Esophagus squamous epithelium (tissue), 5 donors: ENCODE data around the gene CCBE1. TPM values are rescaled to one million over a fixed set of nuclear protein-coding genes. Genes with fewer than 3 reads are reported as not detected.
A peak's percentile ranks its signal among the peaks of the same experiment; 100 is the strongest.

Experiments
- DNase-seq: peaks from one replicate; lab custom pipeline; 2025; lab: John Stamatoyannopoulos, UW
- H3K27ac ChIP-seq, 4 donors: fragments of 200-600 bp; sonication (generic); one replicate each; pipeline ENCODE4 v1.5.1; 2016 to 2019; ENCODE audit warnings: mild to moderate bottlenecking in 1 of 4
- H3K27me3 ChIP-seq, 4 donors: fragments of 200-600 bp; sonication (generic); 1 replicate in 3 of 4; 2 replicates in 1 of 4; pipeline versions ENCODE4 v1.5.1 to v1.6.0; 2017 to 2021; ENCODE audit warnings: antibody characterized with exemption in 1 of 4
- H3K36me3 ChIP-seq, 3 donors: fragments of 200-600 bp; sonication (generic); one replicate each; pipeline ENCODE4 v1.5.1; 2016 to 2019
- H3K4me1 ChIP-seq, 3 donors: fragments of 200-600 bp; sonication (generic); one replicate each; pipeline ENCODE4 v1.5.1; 2017 to 2019
- H3K4me3 ChIP-seq, 4 donors: fragments of 200-600 bp; sonication (generic); 1 replicate in 3 of 4; 2 replicates in 1 of 4; pipeline ENCODE4 v1.5.1; 2016 to 2019; ENCODE audit warnings: mild to moderate bottlenecking in 2 of 4, moderate library complexity in 1 of 4
- H3K9me3 ChIP-seq, 3 donors: fragments of 200-600 bp; sonication (generic); one replicate each; pipeline ENCODE4 v1.5.1; 2016 to 2019
- POLR2A ChIP-seq, 4 donors: fragments of 450-650 bp; IDR thresholded peaks; one replicate each; pipeline ENCODE4 v1.6.1; 2017; ENCODE audit warnings: antibody characterized with exemption in 4 of 4, mild to moderate bottlenecking in 4 of 4, moderate library complexity in 3 of 4
- WGBS, 2 donors: methylation state at CpG; one replicate each; pipeline ENCODE4 v1.1.5; 2018; 5-methylcytosine and 5-hydroxymethylcytosine counted together
- intact Hi-C: fragments of 100-400 bp; cut with DNase I; formaldehyde crosslinking; loops from one replicate; pipeline ENCODE4 v1.15.0; 2022
- total RNA-seq, 4 donors: library from RNA; depleted of rRNA; stranded (reverse); fragments of >200 nt; gene quantifications; one replicate each; pipeline ENCODE4 v1.1.0, GENCODE V29; 2016
- TF ChIP-seq, protein P1 (sequence below), 6 experiments: fragments of 450-650 bp in 4 of 6; fragments of 200-600 bp in 2 of 6; sonication (generic) in 2 of 6; IDR thresholded peaks; one replicate each; pipeline ENCODE4 v1.5.1; 2016 to 2019; ENCODE audit warnings: antibody characterized with exemption in 6 of 6, mild to moderate bottlenecking in 4 of 6, moderate library complexity in 4 of 6
- donor health status: DM: yes; HTN: yes; CAD: no.

The CCBE1 gene
- total RNA-seq, 4 donors from 2014 or later = 0.34 to 4.6 (median 1.3) TPM

DNA sequence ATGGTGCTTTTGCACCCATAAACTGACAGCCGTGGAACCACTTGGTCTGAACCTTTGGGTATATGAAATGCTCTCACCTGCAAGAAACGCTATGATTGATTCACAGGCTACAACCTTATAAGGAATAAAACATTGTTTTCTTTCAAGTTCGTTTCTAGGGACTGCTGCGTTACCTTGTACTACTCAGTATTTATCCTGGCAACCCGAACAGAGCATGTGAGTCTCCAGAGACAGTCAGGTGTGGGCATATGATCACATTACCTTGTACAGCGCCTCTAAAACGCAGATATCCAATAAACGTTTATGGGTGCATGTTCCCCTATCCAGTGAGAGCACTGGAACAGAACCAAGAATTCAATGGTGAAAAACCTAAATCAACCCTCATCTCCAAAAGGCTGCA, 1.7 kb downstream of the CCBE1 start:
- H3K27ac ChIP-seq = no peak overlapping the region
- H3K9me3 ChIP-seq = no peaks in the 10 kb centered on the region
- TF ChIP-seq, protein P1, sequence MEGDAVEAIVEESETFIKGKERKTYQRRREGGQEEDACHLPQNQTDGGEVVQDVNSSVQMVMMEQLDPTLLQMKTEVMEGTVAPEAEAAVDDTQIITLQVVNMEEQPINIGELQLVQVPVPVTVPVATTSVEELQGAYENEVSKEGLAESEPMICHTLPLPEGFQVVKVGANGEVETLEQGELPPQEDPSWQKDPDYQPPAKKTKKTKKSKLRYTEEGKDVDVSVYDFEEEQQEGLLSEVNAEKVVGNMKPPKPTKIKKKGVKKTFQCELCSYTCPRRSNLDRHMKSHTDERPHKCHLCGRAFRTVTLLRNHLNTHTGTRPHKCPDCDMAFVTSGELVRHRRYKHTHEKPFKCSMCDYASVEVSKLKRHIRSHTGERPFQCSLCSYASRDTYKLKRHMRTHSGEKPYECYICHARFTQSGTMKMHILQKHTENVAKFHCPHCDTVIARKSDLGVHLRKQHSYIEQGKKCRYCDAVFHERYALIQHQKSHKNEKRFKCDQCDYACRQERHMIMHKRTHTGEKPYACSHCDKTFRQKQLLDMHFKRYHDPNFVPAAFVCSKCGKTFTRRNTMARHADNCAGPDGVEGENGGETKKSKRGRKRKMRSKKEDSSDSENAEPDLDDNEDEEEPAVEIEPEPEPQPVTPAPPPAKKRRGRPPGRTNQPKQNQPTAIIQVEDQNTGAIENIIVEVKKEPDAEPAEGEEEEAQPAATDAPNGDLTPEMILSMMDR (IDR thresholded peaks at IDR 0.05) = no peak
- TF ChIP-seq POLR2A (IDR thresholded peaks at IDR 0.05) = no peak
- no peaks in the 10 kb centered on the region for H3K36me3 ChIP-seq
- peaks cover 0 to 41% (median 17%) of the 10 kb centered on the region in 3 donors for H3K4me1 ChIP-seq
- 69 to 73% methylated on average over 8 of the region's 8 CpGs for WGBS, 2 donors
- peak overlapping the region in 1 of 4 donors; percentile 70 for H3K4me3 ChIP-seq
- DNase-seq = no peak
- intact Hi-C loops = loop anchor here (10.0 kb wide), 2 partner anchors 119 to 231 kb away; no protein-coding TSS in a partner anchor
- peaks cover 0 to 67% (median 0%) of the 10 kb centered on the region in 4 donors for H3K27me3 ChIP-seq

DNA sequence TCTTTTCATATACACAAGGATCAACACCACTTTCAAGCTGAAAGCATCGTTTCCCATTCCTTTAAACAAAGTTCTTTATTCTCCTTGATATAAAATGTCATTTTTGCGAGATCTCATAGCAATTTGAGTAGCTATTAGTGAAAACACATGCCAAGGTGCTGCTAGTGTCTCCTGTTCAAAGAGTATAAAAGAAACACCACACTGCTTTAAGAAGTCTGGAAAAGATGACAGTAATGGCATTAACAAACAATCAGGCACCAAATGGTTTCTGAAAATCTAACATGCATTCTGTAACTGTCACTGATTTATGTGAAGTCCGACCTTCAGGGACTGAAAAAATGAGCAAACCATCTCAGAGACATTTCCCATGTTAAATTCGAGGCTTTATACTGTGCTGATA, 2.4 kb downstream of the CCBE1 start:
- peaks cover 0 to 68% (median 0%) of the 10 kb centered on the region in 4 donors for H3K27me3 ChIP-seq
- TF ChIP-seq, protein P1 (IDR thresholded peaks at IDR 0.05) = no peak
- no peak for TF ChIP-seq POLR2A (IDR thresholded peaks at IDR 0.05)
- 61 to 79% methylated on average over 4 of the region's 4 CpGs for WGBS, 2 donors
- intact Hi-C loops = loop anchor here (10.0 kb wide), 2 partner anchors 120 to 230 kb away; no protein-coding TSS in a partner anchor
- H3K36me3 ChIP-seq = no peaks in the 10 kb centered on the region
- DNase-seq = no peak
- no peak overlapping the region for H3K27ac ChIP-seq
- no peak overlapping the region for H3K4me3 ChIP-seq
- no peaks in the 10 kb centered on the region for H3K9me3 ChIP-seq
- peaks cover 0 to 34% (median 13%) of the 10 kb centered on the region in 3 donors for H3K4me1 ChIP-seq

DNA sequence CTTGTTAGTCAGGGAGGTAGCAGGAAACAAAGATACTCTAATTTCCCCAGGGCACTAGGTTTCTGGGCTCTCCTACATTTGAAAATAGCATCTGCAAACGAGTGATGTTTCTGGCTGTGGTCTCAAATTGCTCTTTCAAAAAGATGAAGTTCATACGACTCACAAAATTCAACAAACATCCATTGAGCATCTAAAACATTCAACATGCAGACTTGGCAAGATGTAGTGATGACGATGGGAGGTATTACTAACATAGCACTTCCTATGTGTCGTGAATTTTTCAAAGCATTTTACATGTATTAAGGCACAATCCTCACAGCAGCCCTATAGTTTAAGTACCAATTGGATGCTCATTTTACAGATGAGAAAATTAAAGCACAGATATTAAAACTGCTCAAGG, 5.2 kb downstream of the CCBE1 start:
- intact Hi-C loops = loop anchor here (10.0 kb wide), 2 partner anchors 123 to 227 kb away; no protein-coding TSS in a partner anchor
- Histone ChIP-seq H3K27ac (no peak overlapping the region), H3K4me3 (no peak overlapping the region), H3K27me3 (peaks cover 0 to 54% (median 0%) of the 10 kb centered on the region in 4 donors), H3K9me3 (no peaks in the 10 kb centered on the region), H3K36me3 (no peaks in the 10 kb centered on the region), H3K4me1 (peaks cover 0 to 13% (median 7%) of the 10 kb centered on the region in 3 donors)
- WGBS, 2 donors = 52 to 65% methylated on average over 4 of the region's 4 CpGs
- no peak for TF ChIP-seq POLR2A (IDR thresholded peaks at IDR 0.05)
- TF ChIP-seq, protein P1 (IDR thresholded peaks at IDR 0.05) = no peak
- DNase-seq = no peak

DNA sequence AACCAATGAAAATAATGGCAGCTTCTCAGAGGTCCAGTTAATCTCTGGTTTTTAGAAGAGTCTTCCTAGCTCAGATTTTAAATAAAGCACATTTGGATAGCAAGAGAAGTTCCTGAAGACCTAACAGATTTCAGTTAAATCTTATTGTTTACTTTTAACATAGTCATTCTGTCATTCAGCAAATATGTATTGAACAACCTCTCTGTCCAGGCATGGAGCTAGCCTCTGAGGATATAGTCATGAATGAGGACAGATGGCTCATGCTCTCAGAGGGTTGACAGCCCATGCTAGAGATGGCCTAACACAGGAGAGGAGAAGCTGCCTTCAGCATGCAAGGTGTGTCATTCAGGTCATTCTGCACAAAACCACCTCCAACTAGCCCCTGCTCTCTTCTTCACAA, 6.2 kb downstream of the CCBE1 start:
- Histone ChIP-seq H3K27me3 (peaks cover 0 to 44% (median 0%) of the 10 kb centered on the region in 4 donors), H3K27ac (no peak overlapping the region), H3K36me3 (no peaks in the 10 kb centered on the region), H3K9me3 (no peaks in the 10 kb centered on the region), H3K4me1 (peaks cover 0 to 3% (median 0%) of the 10 kb centered on the region in 3 donors), H3K4me3 (no peak overlapping the region)
- intact Hi-C loops = loop anchor here (10.0 kb wide), 2 partner anchors 124 to 226 kb away; no protein-coding TSS in a partner anchor
- TF ChIP-seq POLR2A (IDR thresholded peaks at IDR 0.05) = no peak
- TF ChIP-seq, protein P1 (IDR thresholded peaks at IDR 0.05) = no peak
- DNase-seq = no peak

DNA sequence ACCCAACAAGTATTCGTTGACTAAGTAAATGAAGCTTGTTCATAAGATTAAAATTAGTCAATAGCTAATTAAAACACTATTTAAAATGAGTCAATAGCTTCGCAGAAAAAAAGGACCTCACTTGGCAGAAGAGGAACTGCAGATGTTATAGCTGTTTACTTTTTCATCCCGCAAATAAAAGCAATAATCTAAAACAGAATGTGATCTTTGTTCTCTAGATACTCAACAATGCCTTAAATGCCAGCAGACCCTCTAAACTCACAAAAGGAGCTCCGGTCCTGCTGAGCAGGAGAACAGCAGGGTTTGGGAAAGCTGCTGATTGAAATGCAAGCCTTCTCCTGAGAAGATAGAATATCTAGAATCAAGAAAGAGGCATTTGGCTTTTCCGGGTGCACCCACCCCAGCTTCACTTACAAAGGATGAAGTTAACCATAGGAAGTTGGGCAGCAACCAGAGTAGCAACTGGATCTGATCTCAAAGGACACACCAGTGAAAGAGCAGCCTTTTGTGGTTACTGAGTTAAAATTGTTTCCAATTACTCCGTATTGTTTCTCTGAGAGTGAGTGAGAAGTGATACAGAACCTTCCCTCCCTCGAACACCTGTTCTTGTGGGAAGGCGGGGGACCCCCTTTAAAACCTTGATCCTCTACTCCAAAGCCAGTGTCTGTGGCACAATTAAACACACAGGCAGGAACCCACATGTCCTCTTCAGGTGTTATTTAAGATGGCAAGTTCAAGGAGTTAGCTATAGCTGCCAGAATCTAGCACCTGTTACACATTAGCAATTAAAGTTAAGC, 6.8 kb downstream of the CCBE1 start:
- no peak for DNase-seq
- WGBS, 2 donors = 43 to 51% methylated on average over 8 of the region's 8 CpGs
- peaks cover 0 to under 1% (median 0%) of the 10 kb centered on the region in 3 donors for H3K4me1 ChIP-seq
- H3K9me3 ChIP-seq = no peaks in the 10 kb centered on the region
- intact Hi-C loops = loop anchor here (10.0 kb wide), 2 partner anchors 124 to 226 kb away; no protein-coding TSS in a partner anchor
- no peaks in the 10 kb centered on the region for H3K36me3 ChIP-seq
- H3K4me3 ChIP-seq = no peak overlapping the region
- peaks cover 0 to 38% (median 0%) of the 10 kb centered on the region in 4 donors for H3K27me3 ChIP-seq
- TF ChIP-seq, protein P1 (IDR thresholded peaks at IDR 0.05) = no peak
- TF ChIP-seq POLR2A (IDR thresholded peaks at IDR 0.05) = no peak
- no peak overlapping the region for H3K27ac ChIP-seq
